Measurements from ENCODE around the gene DIABLO. TPM values are rescaled to one million over a fixed set of nuclear protein-coding genes. Genes with fewer than 3 reads are reported as not detected.
A peak's percentile ranks its signal among the peaks of the same experiment; 100 is the strongest.
"Not testable (repeated sequence)": the region's sequence is repeated elsewhere in the genome, so short reads cannot be mapped to it uniquely, and the experiment has no call there.

DIABLO gene
- total RNA-seq, 1 experiment from 2014 or later, result 58.2 TPM

- Histone ChIP-seq H3K27me3 (ENCODE audit: control insufficient read depth, insufficient read depth, low read length) (no peaks in the 10 kb centered on the region; the same call in 1 of the 2 replicates), H3K36me3 (replicated peaks; ENCODE audit: control insufficient read depth, insufficient read depth, low read length) (no peaks in the 10 kb centered on the region), H3K4me3 (ENCODE audit: insufficient read depth, low read depth, low read length) (no peak overlapping the region)
- no peak for DNase-seq
Observed at GRCh38 chr12:122189626-122190475, 36.0 kb downstream of the DIABLO start.

GRCh38 chr12:122187466-122187865 lies 38.4 kb downstream of the DIABLO start:
- Histone ChIP-seq H3K27me3 (ENCODE audit: control insufficient read depth, insufficient read depth, low read length) (peaks cover 11% of the 10 kb centered on the region), H3K4me3 (ENCODE audit: insufficient read depth, low read depth, low read length) (no peak overlapping the region), H3K36me3 (replicated peaks; ENCODE audit: control insufficient read depth, insufficient read depth, low read length) (no peaks in the 10 kb centered on the region)
- peak; percentile 68 for DNase-seq

GRCh38 chr12:122185494-122186082 lies 40.3 kb downstream of the DIABLO start:
- H3K4me3 ChIP-seq (ENCODE audit: insufficient read depth, low read depth, low read length), result no peak overlapping the region
- DNase-seq, result no peak
- peaks cover 11% of the 10 kb centered on the region for H3K27me3 ChIP-seq (ENCODE audit: control insufficient read depth, insufficient read depth, low read length)
- H3K36me3 ChIP-seq (replicated peaks; ENCODE audit: control insufficient read depth, insufficient read depth, low read length), result no peaks in the 10 kb centered on the region

- Histone ChIP-seq H3K27me3 (ENCODE audit: control insufficient read depth, insufficient read depth, low read length) (peaks cover 11% of the 10 kb centered on the region), H3K36me3 (replicated peaks; ENCODE audit: control insufficient read depth, insufficient read depth, low read length) (no peaks in the 10 kb centered on the region), H3K4me3 (ENCODE audit: insufficient read depth, low read depth, low read length) (no peak overlapping the region)
- DNase-seq, result no peak
Observed at GRCh38 chr12:122185079-122185478, 40.8 kb downstream of the DIABLO start.

GRCh38 chr12:122184517-122184916 lies 41.3 kb downstream of the DIABLO start:
- Histone ChIP-seq H3K36me3 (replicated peaks; ENCODE audit: control insufficient read depth, insufficient read depth, low read length) (no peaks in the 10 kb centered on the region), H3K27me3 (ENCODE audit: control insufficient read depth, insufficient read depth, low read length) (peaks cover 11% of the 10 kb centered on the region), H3K4me3 (ENCODE audit: insufficient read depth, low read depth, low read length) (no peak overlapping the region)
- DNase-seq, result no peak

GRCh38 chr12:122183588-122183940 lies 42.3 kb downstream of the DIABLO start:
- peak; percentile 68 for DNase-seq
- Histone ChIP-seq H3K4me3 (ENCODE audit: insufficient read depth, low read depth, low read length) (peak overlapping the region; percentile 62), H3K27me3 (ENCODE audit: control insufficient read depth, insufficient read depth, low read length) (peaks cover 11% of the 10 kb centered on the region), H3K36me3 (replicated peaks; ENCODE audit: control insufficient read depth, insufficient read depth, low read length) (no peaks in the 10 kb centered on the region)

- DNase-seq, result peak; percentile 95
- H3K27me3 ChIP-seq (ENCODE audit: control insufficient read depth, insufficient read depth, low read length), result peaks cover 11% of the 10 kb centered on the region
- no peaks in the 10 kb centered on the region for H3K36me3 ChIP-seq (replicated peaks; ENCODE audit: control insufficient read depth, insufficient read depth, low read length)
- peak within 1 kb of the TSS; percentile 62 for H3K4me3 ChIP-seq (ENCODE audit: insufficient read depth, low read depth, low read length)
Observed at GRCh38 chr12:122182887-122183587, 42.8 kb downstream of the DIABLO start, which contains the start of gene LRRC43. Gene LRRC43 (plus strand): TSS chr12:122183123. CDS start chr12:122183145, 22 bp downstream.

GRCh38 chr12:122176473-122176872 lies 49.4 kb downstream of the DIABLO start:
- DNase-seq; H3K36me3 ChIP-seq (replicated peaks; ENCODE audit: control insufficient read depth, insufficient read depth, low read length); H3K27me3 ChIP-seq (ENCODE audit: control insufficient read depth, insufficient read depth, low read length); H3K4me3 ChIP-seq (ENCODE audit: insufficient read depth, low read depth, low read length): not testable (repeated sequence)

- no peaks in the 10 kb centered on the region for H3K36me3 ChIP-seq (replicated peaks; ENCODE audit: control insufficient read depth, insufficient read depth, low read length)
- H3K4me3 ChIP-seq (ENCODE audit: insufficient read depth, low read depth, low read length), result no peak within 1 kb of the TSS
- no peak for DNase-seq
- no peaks in the 10 kb centered on the region for H3K27me3 ChIP-seq (ENCODE audit: control insufficient read depth, insufficient read depth, low read length)
Observed at GRCh38 chr12:122174155-122174845, 51.6 kb downstream of the DIABLO start, which contains the start of gene IL31. Gene IL31 (minus strand): TSS chr12:122174221. CDS start chr12:122174172, 49 bp downstream.

- H3K4me3 ChIP-seq (ENCODE audit: insufficient read depth, low read depth, low read length), result no peak overlapping the region
- DNase-seq, result no peak
Observed at GRCh38 chr12:122172262-122172939, 53.5 kb downstream of the DIABLO start.

GRCh38 chr12:122171399-122171798 lies 54.5 kb downstream of the DIABLO start:
- Histone ChIP-seq H3K4me3 (ENCODE audit: insufficient read depth, low read depth, low read length) (no peak overlapping the region), H3K27me3 (ENCODE audit: control insufficient read depth, insufficient read depth, low read length) (no peaks in the 10 kb centered on the region), H3K36me3 (replicated peaks; ENCODE audit: control insufficient read depth, insufficient read depth, low read length) (no peaks in the 10 kb centered on the region)
- DNase-seq, result no peak

More at GRCh38 chr12:122172262-122172939, 53.5 kb downstream of the DIABLO start:
- H3K36me3 ChIP-seq (replicated peaks; ENCODE audit: control insufficient read depth, insufficient read depth, low read length), result no peaks in the 10 kb centered on the region
- H3K27me3 ChIP-seq (ENCODE audit: control insufficient read depth, insufficient read depth, low read length), result no peaks in the 10 kb centered on the region

GRCh38 chr12:122168492-122168891 lies 57.4 kb downstream of the DIABLO start:
- no peak overlapping the region for H3K4me3 ChIP-seq (ENCODE audit: insufficient read depth, low read depth, low read length)
- no peaks in the 10 kb centered on the region for H3K36me3 ChIP-seq (replicated peaks; ENCODE audit: control insufficient read depth, insufficient read depth, low read length)
- DNase-seq, result no peak
- H3K27me3 ChIP-seq (ENCODE audit: control insufficient read depth, insufficient read depth, low read length), result no peaks in the 10 kb centered on the region

GRCh38 chr12:122167356-122167925 lies 58.4 kb downstream of the DIABLO start:
- Histone ChIP-seq H3K36me3 (replicated peaks; ENCODE audit: control insufficient read depth, insufficient read depth, low read length) (no peaks in the 10 kb centered on the region), H3K4me3 (ENCODE audit: insufficient read depth, low read depth, low read length) (no peak overlapping the region), H3K27me3 (ENCODE audit: control insufficient read depth, insufficient read depth, low read length) (no peaks in the 10 kb centered on the region)
- DNase-seq, result no peak

Data from H7 (cell line).